ENCODE results near the gene OGFR.

OGFR gene

GRCh38 chr20:62762376-62762775 lies 42.3 kb upstream of the OGFR start:
- POLR2A ChIA-PET, result no interaction called here
- H3K4me1 ChIP-seq (ENCODE audit: control insufficient read depth, insufficient read depth, low read length), result no peaks in the 10 kb centered on the region
- CTCF ChIA-PET, result interaction anchor here (0.5 to 1.2 kb wide), 2 partner anchors 16 to 29 kb away, joined by 3 to 4 read pairs; no protein-coding TSS in a partner anchor
- H3K9me3 ChIP-seq (ENCODE audit: control insufficient read depth, insufficient read depth, low read depth, low read length), result no peaks in the 10 kb centered on the region
- peak; percentile 49; the same call in 1 of the 2 replicates for TF ChIP-seq EGR2 (tag by site-specific recombination; IDR thresholded peaks at IDR 0.05; ENCODE audit: low read depth)
- no peak for TF ChIP-seq ZNF549 (tag by site-specific recombination; IDR thresholded peaks at IDR 0.05)
- no peak overlapping the region for H3K4me3 ChIP-seq (ENCODE audit: low read depth, low read length)
- H3K27ac ChIP-seq (ENCODE audit: extremely low read depth, low read depth, low read length), result no peak overlapping the region
- H3K36me3 ChIP-seq (ENCODE audit: control insufficient read depth in 2 of 2, insufficient read depth in 1 of 2, low read length in 2 of 2), result no peaks in the 10 kb centered on the region

GRCh38 chr20:62762801-62763368 lies 41.8 kb upstream of the OGFR start:
- Histone ChIP-seq H3K4me1 (ENCODE audit: control insufficient read depth, insufficient read depth, low read length) (no peaks in the 10 kb centered on the region), H3K36me3 (ENCODE audit: control insufficient read depth in 2 of 2, insufficient read depth in 1 of 2, low read length in 2 of 2) (no peaks in the 10 kb centered on the region), H3K4me3 (ENCODE audit: low read depth, low read length) (no peak overlapping the region), H3K9me3 (ENCODE audit: control insufficient read depth, insufficient read depth, low read depth, low read length) (no peaks in the 10 kb centered on the region), H3K27ac (ENCODE audit: extremely low read depth, low read depth, low read length) (no peak overlapping the region)
- ChIA-PET CTCF (interaction anchor here (0.5 to 1.2 kb wide), 2 partner anchors 16 to 28 kb away, joined by 3 to 4 read pairs; no protein-coding TSS in a partner anchor), POLR2A (no interaction called here)
- TF ChIP-seq ZNF114 (tag by site-specific recombination; IDR thresholded peaks at IDR 0.05) (no peak), SP7 (tag by site-specific recombination; IDR thresholded peaks at IDR 0.05) (no peak)

- Histone ChIP-seq H3K36me3 (ENCODE audit: control insufficient read depth in 2 of 2, insufficient read depth in 1 of 2, low read length in 2 of 2) (no peaks in the 10 kb centered on the region), H3K9me3 (ENCODE audit: control insufficient read depth, insufficient read depth, low read depth, low read length) (no peaks in the 10 kb centered on the region), H3K4me3 (ENCODE audit: low read depth, low read length) (no peak overlapping the region), H3K4me1 (ENCODE audit: control insufficient read depth, insufficient read depth, low read length) (no peaks in the 10 kb centered on the region), H3K27ac (ENCODE audit: extremely low read depth, low read depth, low read length) (no peak overlapping the region)
- TF ChIP-seq ZSCAN4 (tag by site-specific recombination; IDR thresholded peaks at IDR 0.05) (no peak), ZBTB7A (tag by site-specific recombination; IDR thresholded peaks at IDR 0.05; ENCODE audit: low read depth) (no peak)
- POLR2A ChIA-PET, result no interaction called here
- CTCF ChIA-PET, result interaction anchor here (1.2 kb wide), 1 partner anchor 28 kb away, joined by 3 read pairs; no protein-coding TSS in a partner anchor
Measured at GRCh38 chr20:62763404-62763803, 41.2 kb upstream of the OGFR start.

- no peaks in the 10 kb centered on the region for H3K4me1 ChIP-seq (ENCODE audit: control insufficient read depth, insufficient read depth, low read length)
- H3K4me3 ChIP-seq (ENCODE audit: low read depth, low read length), result no peak overlapping the region
- CTCF ChIA-PET, result interaction anchor here (0.6 to 1.0 kb wide), 2 partner anchors 27 to 147 kb away, joined by 3 to 4 read pairs; no protein-coding TSS in a partner anchor
- POLR2A ChIA-PET, result no interaction called here
- TF ChIP-seq ZBTB20 (tag by site-specific recombination; IDR thresholded peaks at IDR 0.05) (no peak), ZNF2 (tag by site-specific recombination; IDR thresholded peaks at IDR 0.05) (no peak), ZXDB (tag by site-specific recombination; IDR thresholded peaks at IDR 0.05) (no peak), ZNF558 (tag by site-specific recombination; IDR thresholded peaks at IDR 0.05) (no peak), ZIC2 (tag by site-specific recombination; IDR thresholded peaks at IDR 0.05) (no peak), ZNF623 (tag by site-specific recombination; IDR thresholded peaks at IDR 0.05) (no peak), ZNF610 (tag by site-specific recombination; IDR thresholded peaks at IDR 0.05; ENCODE audit: borderline replicate concordance) (no peak), SCRT1 (tag by site-specific recombination; IDR thresholded peaks at IDR 0.05; ENCODE audit: borderline replicate concordance) (no peak)
- no peaks in the 10 kb centered on the region for H3K36me3 ChIP-seq (ENCODE audit: control insufficient read depth in 2 of 2, insufficient read depth in 1 of 2, low read length in 2 of 2)
- no peak overlapping the region for H3K27ac ChIP-seq (ENCODE audit: extremely low read depth, low read depth, low read length)
- no peaks in the 10 kb centered on the region for H3K9me3 ChIP-seq (ENCODE audit: control insufficient read depth, insufficient read depth, low read depth, low read length)
Measured at GRCh38 chr20:62764156-62764935, 40.3 kb upstream of the OGFR start.
